Rectal smooth muscle tissue (tissue), 1 donor: Measurements from ENCODE around the gene RAP1GAP2.
"Not testable (repeated sequence)": the region's sequence is repeated elsewhere in the genome, so short reads cannot be mapped to it uniquely, and the experiment has no call there.

Experiments
- H3K27ac ChIP-seq: one replicate; pipeline ENCODE4 v1.7.0; 2013; ENCODE audit warnings: low read depth, low read length, inconsistent platforms
- H3K27me3 ChIP-seq: one replicate; pipeline ENCODE4 v1.7.0; 2013; ENCODE audit warnings: low read length; ENCODE audit not compliant: control insufficient read depth, insufficient read depth
- H3K36me3 ChIP-seq: one replicate; pipeline ENCODE4 v1.7.0; 2013; ENCODE audit warnings: low read length; ENCODE audit not compliant: control insufficient read depth, insufficient read depth
- H3K4me1 ChIP-seq: one replicate; pipeline ENCODE4 v1.7.0; 2013; ENCODE audit warnings: low read length; ENCODE audit not compliant: control insufficient read depth, insufficient read depth
- H3K4me3 ChIP-seq: one replicate; pipeline ENCODE4 v1.7.0; 2013; ENCODE audit warnings: low read length
- H3K9ac ChIP-seq: one replicate; pipeline ENCODE4 v1.7.0; 2013; ENCODE audit warnings: low read length

RAP1GAP2 gene

DNA sequence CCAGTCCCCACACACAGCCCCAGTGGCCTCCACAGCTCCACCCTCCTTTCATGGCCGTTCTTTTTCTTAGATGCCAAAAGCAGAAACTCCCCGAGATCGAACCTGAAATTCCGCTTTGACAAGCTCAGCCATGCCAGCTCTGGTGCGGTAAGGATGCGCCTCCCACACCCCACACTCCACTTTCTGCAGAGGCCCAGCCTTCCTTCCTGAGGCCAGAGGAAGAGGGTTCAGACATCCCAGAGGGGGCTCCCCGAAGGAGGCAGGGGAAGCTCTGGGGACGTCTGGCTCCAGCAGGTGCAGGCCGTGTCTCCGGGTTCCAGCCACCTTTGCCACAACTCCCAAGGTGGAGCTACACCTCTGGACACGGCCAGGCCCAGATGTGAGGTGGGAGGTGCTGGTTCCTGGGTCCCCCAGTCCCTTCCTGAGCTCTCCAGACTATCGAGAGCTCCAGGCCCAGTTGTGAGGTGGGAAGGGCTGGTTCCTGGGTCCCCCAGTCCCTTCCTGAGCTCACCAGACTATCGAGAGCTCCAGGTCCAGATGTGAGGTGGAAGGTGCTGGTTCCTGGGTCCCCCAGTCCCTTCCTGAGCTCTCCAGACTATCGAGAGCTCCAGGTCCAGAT, 234.7 kb downstream of the RAP1GAP2 start:
- H3K4me1 ChIP-seq, H3K4me3 ChIP-seq, H3K27ac ChIP-seq, H3K36me3 ChIP-seq, H3K9ac ChIP-seq, H3K27me3 ChIP-seq: not testable (repeated sequence)

DNA sequence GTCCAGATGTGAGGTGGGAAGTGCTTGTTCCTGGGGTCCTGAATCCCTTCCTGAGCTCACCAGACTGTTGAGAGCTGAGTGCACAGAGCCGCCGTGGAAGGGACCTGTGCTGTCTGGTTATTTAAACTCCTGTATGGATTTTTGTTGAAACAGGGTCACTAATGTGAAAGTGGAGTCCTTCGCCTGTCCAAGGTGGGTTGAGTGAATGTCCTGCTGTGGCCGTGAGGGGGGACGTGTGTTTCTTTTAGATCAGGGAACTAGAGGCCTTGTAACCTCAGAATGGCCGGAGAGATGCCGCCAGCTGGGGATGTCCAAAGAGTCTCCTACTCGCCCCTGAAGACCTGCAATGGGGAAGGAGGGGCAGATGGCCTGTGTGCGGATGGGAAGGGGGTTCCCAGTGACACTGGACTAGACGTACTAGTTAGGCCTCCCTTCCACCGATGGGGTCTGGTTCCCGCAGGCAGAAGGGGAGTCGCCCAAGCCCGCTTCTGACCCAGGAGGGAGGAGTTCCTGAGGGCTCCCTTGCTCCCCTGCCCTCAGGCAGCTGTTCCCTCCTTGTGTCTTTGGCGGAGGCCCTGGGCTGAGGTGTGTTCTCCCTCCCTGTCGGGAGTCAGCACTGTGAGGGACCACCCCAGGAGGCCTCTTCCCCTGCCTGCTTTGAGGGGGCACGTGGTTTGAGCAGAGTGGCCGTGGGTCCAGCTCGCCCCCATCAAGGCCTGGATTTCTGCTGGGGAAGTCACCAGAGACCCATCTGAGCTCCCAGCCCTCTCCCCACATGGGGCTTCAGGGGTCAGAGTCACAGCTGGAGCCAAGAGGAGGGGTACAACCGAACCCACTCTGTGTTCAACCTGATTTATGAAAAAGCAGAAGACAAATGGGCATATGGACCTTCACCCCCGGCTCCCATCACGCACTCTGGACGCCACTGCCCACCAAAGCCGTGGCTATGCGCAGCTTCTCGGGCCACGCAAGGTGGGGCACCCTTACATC, 236.3 kb downstream of the RAP1GAP2 start:
- Histone ChIP-seq H3K4me1 (no peaks in the 10 kb centered on the region), H3K36me3 (peaks cover 6% of the 10 kb centered on the region), H3K27ac (no peak overlapping the region), H3K27me3 (no peaks in the 10 kb centered on the region), H3K9ac (no peak overlapping the region), H3K4me3 (no peak overlapping the region)

DNA sequence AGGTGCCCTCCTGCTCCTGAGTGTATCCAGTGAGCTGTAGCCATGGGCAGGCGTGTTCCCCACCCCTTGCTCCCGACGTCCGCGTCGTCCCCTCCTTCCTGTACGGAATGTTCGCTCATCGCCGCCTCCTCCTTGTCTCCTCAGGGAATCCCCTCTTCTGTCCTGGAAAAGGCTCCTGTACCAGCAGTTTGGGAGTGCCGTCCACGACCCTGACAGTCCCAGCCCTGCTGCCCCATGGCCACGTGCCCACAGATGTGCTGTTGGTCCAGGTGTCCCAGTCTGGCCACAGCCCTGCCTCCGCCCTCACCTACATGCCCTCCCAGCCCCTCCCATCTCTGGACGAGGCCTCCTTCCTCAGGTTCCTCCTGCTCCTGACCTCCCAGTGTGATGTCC, 237.0 kb downstream of the RAP1GAP2 start:
- H3K4me3 ChIP-seq = no peak overlapping the region
- no peak overlapping the region for H3K27ac ChIP-seq
- H3K36me3 ChIP-seq = peaks cover 6% of the 10 kb centered on the region
- H3K4me1 ChIP-seq = no peaks in the 10 kb centered on the region
- H3K9ac ChIP-seq = no peak overlapping the region
- H3K27me3 ChIP-seq = no peaks in the 10 kb centered on the region

DNA sequence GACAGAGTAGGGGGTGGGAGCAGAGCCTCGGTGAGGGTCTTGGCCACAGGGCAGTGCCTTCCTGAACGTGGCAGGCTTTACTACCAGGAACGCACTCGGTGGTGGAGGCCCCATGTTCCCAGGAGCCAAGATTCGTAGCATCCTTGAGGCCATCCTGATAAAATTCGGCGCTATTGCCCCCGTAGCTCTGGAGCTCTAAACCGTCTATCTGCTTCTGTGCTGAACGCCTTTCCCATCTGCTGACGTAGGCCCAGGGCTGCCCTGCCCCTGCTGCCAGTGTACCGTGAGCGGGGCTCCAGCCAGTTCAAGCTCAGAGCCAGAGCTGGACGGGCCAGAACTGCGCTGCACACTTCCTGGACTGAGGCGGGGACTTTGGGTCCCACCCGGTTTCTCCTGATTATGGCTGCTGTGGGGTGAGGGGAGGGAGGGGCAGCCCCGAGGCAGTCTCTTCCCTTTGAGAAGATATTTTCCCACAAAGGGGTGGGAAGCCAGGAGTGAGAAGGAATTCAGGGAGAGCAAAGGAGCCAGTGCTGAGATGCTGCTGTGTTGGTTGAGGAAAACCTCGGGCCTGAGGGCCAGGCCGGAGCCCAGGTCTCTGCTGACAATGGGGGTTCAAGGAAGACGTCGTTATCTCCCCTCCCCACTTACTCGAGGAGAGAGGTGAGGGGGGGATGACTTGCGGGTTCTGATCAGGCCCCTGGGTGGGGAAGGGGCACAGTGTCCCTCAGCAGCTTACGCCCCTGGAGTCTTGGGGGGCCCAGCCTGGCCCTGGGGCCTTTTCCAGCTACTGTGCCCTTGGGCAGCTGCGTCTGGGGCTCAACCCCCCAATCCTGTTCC, 237.7 kb downstream of the RAP1GAP2 start:
- H3K36me3 ChIP-seq = peaks cover 6% of the 10 kb centered on the region
- H3K4me1 ChIP-seq = no peaks in the 10 kb centered on the region
- H3K9ac ChIP-seq = no peak overlapping the region
- H3K4me3 ChIP-seq = no peak overlapping the region
- H3K27me3 ChIP-seq = no peaks in the 10 kb centered on the region
- H3K27ac ChIP-seq = no peak overlapping the region

DNA sequence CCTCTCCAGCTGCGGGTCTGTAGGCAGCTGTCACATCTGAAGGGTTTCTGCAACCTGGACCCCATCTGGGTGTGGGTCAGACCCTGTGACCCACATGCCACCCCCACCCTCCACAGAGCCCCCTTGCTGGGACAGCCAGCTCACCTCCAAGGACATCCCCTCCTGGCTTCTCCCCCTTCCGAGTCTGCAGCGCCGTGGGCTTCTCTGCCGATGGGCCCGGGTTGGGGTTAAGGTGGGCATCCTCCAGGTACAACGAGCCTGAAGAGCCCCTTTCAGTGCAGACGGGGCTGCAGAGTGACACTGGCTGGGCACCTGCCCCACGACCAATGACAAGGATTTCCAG, 238.3 kb downstream of the RAP1GAP2 start:
- H3K9ac ChIP-seq = no peak overlapping the region
- no peaks in the 10 kb centered on the region for H3K4me1 ChIP-seq
- H3K4me3 ChIP-seq = no peak overlapping the region
- no peaks in the 10 kb centered on the region for H3K27me3 ChIP-seq
- no peak overlapping the region for H3K27ac ChIP-seq
- H3K36me3 ChIP-seq = peaks cover 4% of the 10 kb centered on the region

DNA sequence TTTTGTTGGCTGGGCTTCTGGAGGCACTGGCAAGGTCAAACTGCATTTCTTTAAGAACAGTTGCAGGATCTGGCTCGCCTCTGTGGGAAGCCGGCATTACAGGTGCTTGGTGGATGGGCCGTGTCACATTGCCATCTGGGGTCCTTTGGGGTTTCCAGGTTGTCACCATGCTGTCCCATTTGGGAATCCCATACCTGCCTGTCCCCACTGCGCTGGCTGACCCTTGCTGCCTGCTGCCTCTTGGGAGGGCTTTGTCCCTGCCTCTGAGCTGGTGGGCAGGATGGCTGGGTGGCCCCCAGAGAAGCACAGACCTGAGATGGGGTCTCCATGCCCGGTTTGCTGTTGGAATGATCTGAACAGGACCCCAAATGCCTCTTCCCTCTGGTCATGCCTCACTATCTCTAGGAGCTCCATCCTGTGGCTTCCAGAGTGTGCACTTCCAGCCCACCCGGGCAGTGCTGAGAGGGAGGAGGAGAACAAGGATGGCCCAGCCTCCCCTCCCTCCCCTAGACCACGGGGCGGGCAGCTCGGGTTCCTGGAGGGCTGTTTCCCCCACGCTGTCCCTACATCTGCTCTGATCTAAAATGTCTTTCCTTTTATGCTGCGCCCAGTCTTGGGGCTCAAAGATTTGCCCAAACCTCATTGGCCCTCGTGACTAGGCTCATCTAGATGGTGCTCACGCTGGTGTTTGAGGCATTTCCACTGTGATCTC, 239.2 kb downstream of the RAP1GAP2 start:
- Histone ChIP-seq H3K4me1 (no peaks in the 10 kb centered on the region), H3K9ac (no peak overlapping the region), H3K4me3 (no peak overlapping the region), H3K36me3 (peaks cover 4% of the 10 kb centered on the region), H3K27me3 (no peaks in the 10 kb centered on the region), H3K27ac (no peak overlapping the region)

DNA sequence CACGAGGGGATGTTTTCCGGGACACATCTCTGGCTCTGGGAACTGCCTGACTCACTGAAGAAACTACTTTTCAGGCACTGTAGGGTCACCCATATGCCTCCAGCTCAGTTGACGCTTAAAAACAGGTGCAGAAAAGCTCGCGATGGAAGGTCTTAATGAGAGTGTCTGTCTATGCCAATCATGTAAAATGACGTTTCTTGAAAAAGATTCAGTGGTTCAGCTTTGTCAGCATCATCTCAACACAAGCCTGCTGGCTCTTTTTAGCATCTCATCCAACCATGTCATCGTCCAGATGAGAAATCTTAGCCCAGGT, 239.7 kb downstream of the RAP1GAP2 start:
- Histone ChIP-seq H3K4me3 (no peak overlapping the region), H3K4me1 (no peaks in the 10 kb centered on the region), H3K27me3 (no peaks in the 10 kb centered on the region), H3K9ac (no peak overlapping the region), H3K36me3 (peaks cover 1% of the 10 kb centered on the region), H3K27ac (no peak overlapping the region)

DNA sequence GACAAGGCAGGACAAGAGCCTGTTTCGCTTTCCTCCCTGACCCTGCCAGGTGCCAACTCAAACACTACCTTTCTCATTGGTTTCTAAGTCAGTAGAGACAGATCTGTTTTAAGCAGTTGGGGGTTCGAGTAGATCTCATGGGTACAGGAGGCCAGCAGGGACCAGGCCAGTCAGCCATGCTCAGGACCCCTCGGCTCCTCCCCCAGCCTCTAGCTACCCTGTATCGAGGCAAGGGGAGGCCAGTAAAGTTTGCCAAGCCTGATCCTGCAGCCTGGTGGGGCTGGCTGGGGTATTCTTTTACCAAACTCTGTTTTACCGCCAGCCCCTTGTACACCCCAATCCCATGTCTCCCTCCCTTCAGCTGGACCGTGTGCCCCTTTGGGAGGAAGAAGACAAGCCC, 240.6 kb downstream of the RAP1GAP2 start:
- no peaks in the 10 kb centered on the region for H3K27me3 ChIP-seq
- H3K4me1 ChIP-seq = no peaks in the 10 kb centered on the region
- H3K9ac ChIP-seq = no peak overlapping the region
- H3K36me3 ChIP-seq = no peaks in the 10 kb centered on the region
- no peak overlapping the region for H3K4me3 ChIP-seq
- H3K27ac ChIP-seq = no peak overlapping the region

DNA sequence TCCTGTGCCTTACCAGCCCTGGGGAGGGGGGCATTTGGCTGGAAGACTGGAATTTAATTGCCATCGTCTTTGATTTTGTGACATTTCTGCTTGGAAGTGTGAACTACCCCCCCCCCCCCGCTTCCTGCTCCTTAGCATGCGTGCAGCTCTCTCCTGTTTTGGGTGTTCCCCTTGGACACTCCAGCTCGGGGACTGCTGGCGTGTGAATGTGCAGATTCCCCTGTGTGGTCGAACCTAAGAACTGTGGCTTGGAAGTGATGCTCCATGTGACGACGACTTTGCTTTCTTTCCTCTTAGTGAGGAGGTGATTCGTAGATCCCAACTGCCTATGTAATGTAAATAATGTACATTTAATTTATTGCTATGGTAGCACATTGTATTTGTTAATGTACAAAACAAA, 241.0 kb downstream of the RAP1GAP2 start:
- Histone ChIP-seq H3K36me3 (no peaks in the 10 kb centered on the region), H3K27ac (no peak overlapping the region), H3K9ac (no peak overlapping the region), H3K4me3 (no peak overlapping the region), H3K4me1 (no peaks in the 10 kb centered on the region), H3K27me3 (no peaks in the 10 kb centered on the region)

DNA sequence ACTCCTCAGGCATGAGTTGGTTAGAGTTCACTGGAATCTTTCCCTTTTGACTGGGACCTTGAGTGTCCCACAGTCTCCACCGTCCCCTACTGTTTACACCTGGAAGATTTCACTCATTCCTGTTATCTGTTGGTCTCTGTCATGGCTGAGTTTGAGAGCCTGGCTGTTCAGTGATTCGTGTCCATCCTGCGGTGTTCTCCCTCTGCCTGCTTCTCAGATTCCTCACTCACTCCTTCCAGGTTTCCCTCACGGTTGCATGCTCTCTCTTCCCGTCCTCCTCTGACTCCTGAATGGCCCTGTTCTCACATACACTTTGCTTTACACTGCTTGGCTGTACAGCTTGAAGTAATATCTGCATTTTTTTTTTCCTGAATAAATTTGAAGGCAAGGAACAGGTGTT, 242.7 kb downstream of the RAP1GAP2 start:
- H3K4me1 ChIP-seq = no peaks in the 10 kb centered on the region
- no peaks in the 10 kb centered on the region for H3K27me3 ChIP-seq
- no peaks in the 10 kb centered on the region for H3K36me3 ChIP-seq
- no peak overlapping the region for H3K27ac ChIP-seq
- no peak overlapping the region for H3K9ac ChIP-seq
- no peak overlapping the region for H3K4me3 ChIP-seq

DNA sequence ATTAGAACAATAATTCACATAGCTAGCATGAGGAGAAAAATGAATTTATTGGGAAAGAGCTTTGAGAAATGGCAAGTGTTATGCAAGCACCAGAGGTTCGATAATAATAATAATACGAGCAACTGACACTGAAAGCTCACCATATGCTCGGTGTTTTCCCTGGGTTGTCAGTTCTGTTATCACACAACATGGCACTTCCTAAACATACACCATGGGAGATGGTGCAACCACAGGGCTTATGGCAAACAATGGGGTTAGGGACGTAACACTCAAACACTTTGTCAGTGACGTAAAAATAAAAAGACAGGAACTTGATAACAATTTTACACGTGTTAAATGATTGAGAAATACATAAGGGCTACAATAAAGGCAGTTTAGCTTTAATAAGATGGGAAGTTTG, 243.5 kb downstream of the RAP1GAP2 start:
- Histone ChIP-seq H3K4me3 (no peak overlapping the region), H3K36me3 (no peaks in the 10 kb centered on the region), H3K27ac (no peak overlapping the region), H3K9ac (no peak overlapping the region), H3K4me1 (no peaks in the 10 kb centered on the region), H3K27me3 (no peaks in the 10 kb centered on the region)

DNA sequence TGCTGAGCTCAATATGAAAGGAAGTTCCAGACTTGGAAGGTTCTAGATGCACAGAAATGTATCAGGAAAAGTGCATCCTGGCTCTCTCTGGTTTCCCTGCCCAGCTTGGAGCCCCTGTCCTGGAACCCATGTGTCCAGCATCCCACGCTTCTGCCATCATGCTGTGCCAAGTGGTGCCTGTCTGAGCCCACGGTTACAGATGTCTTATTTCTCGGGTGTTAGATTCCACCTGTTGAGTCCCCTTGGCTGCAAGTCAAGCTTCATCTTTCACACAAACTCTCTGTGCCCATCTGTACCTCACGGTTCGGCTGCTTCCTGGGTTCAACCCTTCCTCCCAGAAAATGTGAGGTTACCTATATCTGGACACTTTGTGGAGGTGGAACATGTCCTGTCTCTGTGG, 244.6 kb downstream of the RAP1GAP2 start:
- Histone ChIP-seq H3K27ac (no peak overlapping the region), H3K4me3 (no peak overlapping the region), H3K27me3 (no peaks in the 10 kb centered on the region), H3K36me3 (no peaks in the 10 kb centered on the region), H3K9ac (no peak overlapping the region), H3K4me1 (no peaks in the 10 kb centered on the region)
